Trophoblast cell (in vitro differentiated cells and primary cell): ENCODE results near the gene ETV6.

Experiments
- DNase-seq, 2 donors: peaks; one replicate each; pipeline ENCODE4 v3.0.0-alpha.2; 2016
- H2AFZ ChIP-seq: 2 replicates; pipeline ENCODE4 v1.6.1; 2013; ENCODE audit warnings: low read length, moderate library complexity, mild to moderate bottlenecking; ENCODE audit not compliant: insufficient read depth, poor library complexity
- H2AK5ac ChIP-seq: 2 replicates; pipeline ENCODE4 v1.6.1; 2013; ENCODE audit warnings: mild to moderate bottlenecking, low read length
- H2BK120ac ChIP-seq: 2 replicates; pipeline ENCODE4 v1.6.1; 2013; ENCODE audit warnings: low read length, mild to moderate bottlenecking, moderate library complexity; ENCODE audit not compliant: insufficient read depth, poor library complexity
- H2BK12ac ChIP-seq: 2 replicates; pipeline ENCODE4 v1.6.1; 2013; ENCODE audit warnings: mild to moderate bottlenecking, low read length, moderate library complexity
- H2BK5ac ChIP-seq: 2 replicates; pipeline ENCODE4 v1.6.1; 2013; ENCODE audit warnings: low read length, low read depth, moderate library complexity, mild to moderate bottlenecking; ENCODE audit not compliant: poor library complexity
- H3K14ac ChIP-seq: 2 replicates; pipeline ENCODE4 v1.6.1; 2013; ENCODE audit warnings: mild to moderate bottlenecking, low read length
- H3K18ac ChIP-seq: 2 replicates; pipeline ENCODE4 v1.6.1; 2013; ENCODE audit warnings: mild to moderate bottlenecking, low read length
- H3K23ac ChIP-seq: 2 replicates; pipeline ENCODE4 v1.6.1; 2013; ENCODE audit warnings: low read length
- H3K27ac ChIP-seq: 2 replicates; pipeline ENCODE4 v1.5.1; 2013; ENCODE audit warnings: low read depth, mild to moderate bottlenecking, inconsistent platforms, low read length, moderate library complexity
- H3K27me3 ChIP-seq: 2 replicates; pipeline ENCODE4 v1.6.1; 2013; ENCODE audit warnings: inconsistent platforms, mild to moderate bottlenecking, low read length, moderate library complexity; ENCODE audit not compliant: insufficient read depth
- H3K36me3 ChIP-seq, 2 experiments: 1 replicate in 1 of 2; 2 replicates in 1 of 2; pipeline ENCODE4 v1.6.1; 2013; ENCODE audit warnings: low read length in 2 of 2, mild to moderate bottlenecking in 2 of 2, moderate library complexity in 1 of 2; ENCODE audit not compliant: insufficient read depth in 2 of 2, control insufficient read depth in 1 of 2
- H3K4ac ChIP-seq: 2 replicates; pipeline ENCODE4 v1.6.1; 2013; ENCODE audit warnings: low read depth, mild to moderate bottlenecking, low read length, moderate library complexity
- H3K4me1 ChIP-seq, 2 experiments: 1 replicate in 1 of 2; 2 replicates in 1 of 2; pipeline ENCODE4 v1.6.1; 2013; ENCODE audit warnings: low read length in 2 of 2, mild to moderate bottlenecking in 2 of 2, moderate library complexity in 1 of 2; ENCODE audit not compliant: insufficient read depth in 2 of 2, control insufficient read depth in 1 of 2
- H3K4me2 ChIP-seq: 2 replicates; pipeline ENCODE4 v1.6.1; 2013; ENCODE audit warnings: inconsistent platforms, mild to moderate bottlenecking, low read length, moderate library complexity
- H3K4me3 ChIP-seq: 2 replicates; pipeline ENCODE4 v1.5.1; 2013; ENCODE audit warnings: mild to moderate bottlenecking, low read depth, low read length, inconsistent platforms
- H3K79me1 ChIP-seq: one replicate; pipeline ENCODE4 v1.6.1; 2013; ENCODE audit warnings: low read length
- H3K79me2 ChIP-seq: 2 replicates; pipeline ENCODE4 v1.6.1; 2013; ENCODE audit warnings: low read length, mild to moderate bottlenecking; ENCODE audit not compliant: control insufficient read depth, insufficient read depth, poor library complexity
- H3K9ac ChIP-seq: 2 replicates; pipeline ENCODE4 v1.6.1; 2013; ENCODE audit warnings: mild to moderate bottlenecking, low read length
- H3K9me3 ChIP-seq: 2 replicates; pipeline ENCODE4 v1.6.1; 2013; ENCODE audit warnings: low read depth, mild to moderate bottlenecking, control low read depth, inconsistent platforms, low read length; ENCODE audit not compliant: insufficient read depth
- H4K12ac ChIP-seq: 2 replicates; pipeline ENCODE4 v1.6.1; 2013; ENCODE audit warnings: low read depth, mild to moderate bottlenecking, low read length, moderate library complexity
- H4K8ac ChIP-seq: 2 replicates; pipeline ENCODE4 v1.6.1; 2013; ENCODE audit warnings: low read depth, mild to moderate bottlenecking, low read length, moderate library complexity
- H4K91ac ChIP-seq: one replicate; pipeline ENCODE4 v1.6.1; 2013; ENCODE audit warnings: low read depth, mild to moderate bottlenecking, low read length, moderate library complexity
- WGBS: extraction: QIAGEN DNeasy Blood & Tissue Kit; methylation state at CpG from one replicate; pipeline ENCODE4 v1.1.7; 2013; ENCODE audit warnings: missing lambda C conversion rate; ENCODE audit not compliant: insufficient read length, insufficient coverage; ENCODE audit errors: extremely low coverage; 5-methylcytosine and 5-hydroxymethylcytosine counted together

Gene ETV6

GRCh38 chr12:11798856-11799501 lies 149.5 kb downstream of the ETV6 start:
- Histone ChIP-seq H4K8ac (no peak overlapping the region), H3K4me3 (no peak overlapping the region), H2BK120ac (no peak overlapping the region), H3K18ac (no peak overlapping the region), H3K4me2 (no peak overlapping the region), H2BK5ac (no peak overlapping the region), H3K27me3 (no peaks in the 10 kb centered on the region), H3K4ac (no peak overlapping the region), H4K12ac (no peak overlapping the region), H3K36me3 (no peaks in the 10 kb centered on the region), H3K27ac (no peak overlapping the region), H3K79me2 (no peaks in the 10 kb centered on the region), H2BK12ac (no peak overlapping the region), H3K14ac (no peak overlapping the region), H3K79me1 (peaks cover 10% of the 10 kb centered on the region), H4K91ac (no peak overlapping the region), H3K9ac (no peak overlapping the region), H3K23ac (no peak overlapping the region), H2AFZ (no peak overlapping the region), H3K4me1 (peaks cover 24 to 29% of the 10 kb centered on the region in 2 experiments), H3K9me3 (no peaks in the 10 kb centered on the region), H2AK5ac (no peak overlapping the region)
- DNase-seq = peak; percentile 18 to 70
- WGBS = no CpG with 5 or more reads among the region's 4 CpGs

- Histone ChIP-seq H4K91ac (no peak overlapping the region), H2AK5ac (no peak overlapping the region), H3K9me3 (no peaks in the 10 kb centered on the region), H3K4me1 (peaks cover 20 to 25% of the 10 kb centered on the region in 2 experiments), H4K8ac (no peak overlapping the region), H3K23ac (no peak overlapping the region), H2BK12ac (no peak overlapping the region), H3K36me3 (peaks cover 0 to 2% of the 10 kb centered on the region in 2 experiments), H2AFZ (no peak overlapping the region), H3K27me3 (no peaks in the 10 kb centered on the region), H3K79me2 (no peaks in the 10 kb centered on the region), H3K9ac (no peak overlapping the region), H2BK120ac (no peak overlapping the region), H3K27ac (no peak overlapping the region), H3K18ac (no peak overlapping the region), H3K4me2 (no peak overlapping the region), H3K14ac (no peak overlapping the region), H3K79me1 (peaks cover 10% of the 10 kb centered on the region), H3K4me3 (no peak overlapping the region), H3K4ac (no peak overlapping the region), H4K12ac (no peak overlapping the region), H2BK5ac (no peak overlapping the region)
- no peak for DNase-seq
- no CpG with 5 or more reads among the region's 8 CpGs for WGBS
Measured at GRCh38 chr12:11799502-11799873, 150.0 kb downstream of the ETV6 start.

- Histone ChIP-seq H3K23ac (no peak overlapping the region), H3K18ac (no peak overlapping the region), H3K4me2 (no peak overlapping the region), H3K79me2 (no peaks in the 10 kb centered on the region), H3K4me1 (peaks cover 14 to 21% of the 10 kb centered on the region in 2 experiments), H3K9ac (no peak overlapping the region), H3K9me3 (no peaks in the 10 kb centered on the region), H3K14ac (no peak overlapping the region), H3K27ac (no peak overlapping the region), H3K4me3 (no peak overlapping the region), H4K12ac (no peak overlapping the region), H2BK120ac (no peak overlapping the region), H2BK5ac (no peak overlapping the region), H3K4ac (no peak overlapping the region), H3K27me3 (no peaks in the 10 kb centered on the region), H3K79me1 (peaks cover 4% of the 10 kb centered on the region), H2BK12ac (no peak overlapping the region), H4K91ac (no peak overlapping the region), H2AFZ (no peak overlapping the region), H2AK5ac (no peak overlapping the region), H4K8ac (no peak overlapping the region), H3K36me3 (peaks cover 0 to 2% of the 10 kb centered on the region in 2 experiments)
- DNase-seq = peak; percentile 81 to 85
- no CpG with 5 or more reads among the region's 5 CpGs for WGBS
Measured at GRCh38 chr12:11801643-11802042, 152.2 kb downstream of the ETV6 start.

GRCh38 chr12:11804130-11804529 lies 154.7 kb downstream of the ETV6 start:
- H3K9me3 ChIP-seq = no peaks in the 10 kb centered on the region
- H3K4ac ChIP-seq = no peak overlapping the region
- H3K4me2 ChIP-seq = no peak overlapping the region
- H3K79me1 ChIP-seq = no peaks in the 10 kb centered on the region
- no peak overlapping the region for H4K91ac ChIP-seq
- no peak overlapping the region for H3K27ac ChIP-seq
- no peak overlapping the region for H2BK12ac ChIP-seq
- no peak overlapping the region for H4K8ac ChIP-seq
- no peak overlapping the region for H4K12ac ChIP-seq
- H2AFZ ChIP-seq = no peak overlapping the region
- H3K79me2 ChIP-seq = no peaks in the 10 kb centered on the region
- WGBS = no CpG with 5 or more reads among the region's 1 CpG
- H3K4me3 ChIP-seq = no peak overlapping the region
- H2AK5ac ChIP-seq = no peak overlapping the region
- no peak overlapping the region for H3K18ac ChIP-seq
- H3K14ac ChIP-seq = no peak overlapping the region
- no peak overlapping the region for H2BK5ac ChIP-seq
- no peaks in the 10 kb centered on the region for H3K27me3 ChIP-seq
- no peak overlapping the region for H2BK120ac ChIP-seq
- peaks cover 0 to 2% of the 10 kb centered on the region in 2 experiments for H3K36me3 ChIP-seq
- H3K4me1 ChIP-seq = peaks cover 8 to 13% of the 10 kb centered on the region in 2 experiments
- DNase-seq = no peak
- H3K23ac ChIP-seq = no peak overlapping the region
- no peak overlapping the region for H3K9ac ChIP-seq
